WTC11 (cell line): ENCODE measurements around the gene TMEM187.

Source experiments
- CDX4 ChIP-seq: fragments of 250-450 bp; sonication (Bioruptor Pico); IDR thresholded peaks from 2 replicates; pipeline ENCODE4 v1.9.0; 2021; ENCODE audit warnings: moderate library complexity, mild to moderate bottlenecking, inconsistent platforms, borderline replicate concordance
- CREB1 ChIP-seq: sonication (generic); formaldehyde crosslinking; IDR thresholded peaks from 2 replicates; pipeline ENCODE4 v1.8.0; 2023; ENCODE audit warnings: mild to moderate bottlenecking, missing genetic modification reagents
- GABPB1 ChIP-seq: sonication (generic); formaldehyde crosslinking; IDR thresholded peaks from 2 replicates; pipeline ENCODE4 v1.8.1; 2023; ENCODE audit warnings: mild to moderate bottlenecking, missing genetic modification reagents
- MXD4 ChIP-seq: fragments of 250-450 bp; sonication (Bioruptor Pico); IDR thresholded peaks from 2 replicates; pipeline ENCODE4 v1.8.0; 2021; ENCODE audit warnings: mild to moderate bottlenecking, moderate library complexity, borderline replicate concordance
- NFE2L1 ChIP-seq: sonication (generic); formaldehyde crosslinking; IDR thresholded peaks from 2 replicates; pipeline ENCODE4 v1.8.1; 2023; ENCODE audit warnings: missing genetic modification reagents
- USF2 ChIP-seq: sonication (generic); formaldehyde crosslinking; IDR thresholded peaks from 2 replicates; pipeline ENCODE4 v1.8.1; 2023; ENCODE audit warnings: mild to moderate bottlenecking, missing genetic modification reagents, moderate library complexity
- ZNF396 ChIP-seq: fragments of 250-450 bp; sonication (Bioruptor Pico); IDR thresholded peaks from 2 replicates; pipeline ENCODE4 v1.8.0; 2021; ENCODE audit warnings: mild to moderate bottlenecking, moderate library complexity, borderline replicate concordance
- ZNF416 ChIP-seq: fragments of 250-450 bp; sonication (Bioruptor Pico); IDR thresholded peaks from 2 replicates; pipeline ENCODE4 v1.9.0; 2021; ENCODE audit warnings: mild to moderate bottlenecking, inconsistent platforms

- TF ChIP-seq ZNF396 (CRISPR knock-in tag), result no peak
- no peak for TF ChIP-seq MXD4 (CRISPR knock-in tag)
- TF ChIP-seq CDX4 (CRISPR knock-in tag), result no peak
- no peak for TF ChIP-seq GABPB1 (CRISPR knock-in tag)
- TF ChIP-seq NFE2L1 (CRISPR knock-in tag), result no peak
- TF ChIP-seq ZNF416 (CRISPR knock-in tag), result no peak
- TF ChIP-seq USF2, result peak; percentile 60
- TF ChIP-seq CREB1 (CRISPR knock-in tag), result no peak
Observed at GRCh38 chrX:153944140-153944799, 28.3 kb upstream of the TMEM187 start, which contains the start of gene RENBP.
